Neural progenitor cell (in vitro differentiated cells): ENCODE measurements around the gene ERI2. TPM values are rescaled to one million over a fixed set of nuclear protein-coding genes. Genes with fewer than 3 reads are reported as not detected.
A peak's percentile ranks its signal among the peaks of the same experiment; 100 is the strongest.
"Not testable (repeated sequence)": the region's sequence is repeated elsewhere in the genome, so short reads cannot be mapped to it uniquely, and the experiment has no call there.

ENCODE experiments used
- DNase-seq: peaks from one replicate; pipeline ENCODE4 v3.0.0-alpha.2; 2016; ENCODE audit warnings: low spot score
- H2AFZ ChIP-seq: fragments of 200-600 bp; sonication (generic); replicated peaks from 2 replicates; pipeline ENCODE4 v1.6.1; 2016; ENCODE audit warnings: antibody characterized with exemption
- H3F3A ChIP-seq: fragments of 200-600 bp; sonication (generic); 2 replicates; pipeline ENCODE4 v1.6.1; 2016; ENCODE audit warnings: antibody characterized with exemption, low read depth
- H3K27ac ChIP-seq: fragments of 200-600 bp; sonication (generic); 2 replicates; pipeline ENCODE4 v1.5.1; 2016; ENCODE audit warnings: mild to moderate bottlenecking
- H3K27me3 ChIP-seq: fragments of 200-600 bp; sonication (generic); 2 replicates; pipeline ENCODE4 v1.6.1; 2016; ENCODE audit warnings: mild to moderate bottlenecking, moderate library complexity
- H3K36me3 ChIP-seq: fragments of 200-600 bp; sonication (generic); 2 replicates; pipeline ENCODE4 v1.5.1; 2016
- H3K4me1 ChIP-seq: fragments of 200-600 bp; sonication (generic); 2 replicates; pipeline ENCODE4 v1.6.1; 2016; ENCODE audit warnings: mixed run types
- H3K4me2 ChIP-seq: fragments of 200-600 bp; sonication (generic); 2 replicates; pipeline ENCODE4 v1.6.1; 2016
- H3K4me3 ChIP-seq: fragments of 200-600 bp; sonication (generic); 2 replicates; pipeline ENCODE4 v1.5.1; 2016
- H3K79me2 ChIP-seq: fragments of 200-600 bp; sonication (generic); 2 replicates; pipeline ENCODE4 v1.6.1; 2016; ENCODE audit warnings: low read depth
- H3K9ac ChIP-seq: fragments of 200-600 bp; sonication (generic); 2 replicates; pipeline ENCODE4 v1.6.1; 2016
- H3K9me3 ChIP-seq: fragments of 200-600 bp; sonication (generic); 2 replicates; pipeline ENCODE4 v1.5.1; 2016; ENCODE audit warnings: low read depth
- H4K20me1 ChIP-seq: fragments of 200-600 bp; sonication (generic); 2 replicates; pipeline ENCODE4 v1.6.1; 2016; ENCODE audit warnings: low read depth
- H3K27ac Mint-ChIP-seq: 3 replicates; pipeline ENCODE4 v1.8.0; 2021; ENCODE audit warnings: mixed read lengths
- H3K27me3 Mint-ChIP-seq: 2 replicates; pipeline ENCODE4 v1.8.0; 2022; ENCODE audit warnings: low read depth, mild to moderate bottlenecking, inconsistent platforms, moderate library complexity, mixed read lengths; ENCODE audit not compliant: insufficient read depth
- H3K36me3 Mint-ChIP-seq: 3 replicates; pipeline ENCODE4 v1.8.0; 2021; ENCODE audit warnings: mixed read lengths
- H3K4me1 Mint-ChIP-seq: 3 replicates; pipeline ENCODE4 v1.8.0; 2021; ENCODE audit warnings: mixed read lengths
- H3K4me3 Mint-ChIP-seq: 3 replicates; pipeline ENCODE4 v1.8.0; 2021; ENCODE audit warnings: mild to moderate bottlenecking, moderate library complexity, mixed read lengths
- H3K9me3 Mint-ChIP-seq: 3 replicates; pipeline ENCODE4 v1.8.0; 2020; ENCODE audit warnings: mixed read lengths
- CTCF ChIP-seq: fragments of 200-600 bp; sonication (generic); IDR thresholded peaks from 2 replicates; pipeline ENCODE4 v1.5.1; 2017; ENCODE audit warnings: antibody characterized with exemption, mild to moderate bottlenecking
- EZH2 ChIP-seq: fragments of 200-600 bp; sonication (generic); IDR thresholded peaks from 2 replicates; pipeline ENCODE4 v1.6.1; 2017; ENCODE audit warnings: antibody characterized with exemption, mild to moderate bottlenecking, moderate library complexity
- EZH2phosphoT487 ChIP-seq: fragments of 200-600 bp; sonication (generic); IDR thresholded peaks from 2 replicates; pipeline ENCODE4 v1.6.1; 2017; ENCODE audit warnings: antibody characterized with exemption
- total RNA-seq: library from RNA; depleted of rRNA; stranded (reverse); fragments of >200 nt; gene quantifications from 2 replicates; pipeline ENCODE4 v1.2.3, GENCODE V29; 2015; ENCODE audit warnings: low replicate concordance

The ERI2 gene
- total RNA-seq, 1 donor from 2014 or later = 56.4 TPM

GRCh38 chr16:20812510-20812909, 6.2 kb upstream of the ERI2 start:
- Histone ChIP-seq H3F3A (peaks cover 2% of the 10 kb centered on the region), H3K36me3 (peaks cover 7% of the 10 kb centered on the region), H3K4me3 (no peak overlapping the region), H3K9ac (no peak overlapping the region), H3K4me1 (peaks cover 3% of the 10 kb centered on the region), H3K27ac (no peak overlapping the region), H3K9me3 (no peaks in the 10 kb centered on the region), H4K20me1 (no peaks in the 10 kb centered on the region), H2AFZ (no peak overlapping the region), H3K79me2 (peaks cover 4% of the 10 kb centered on the region), H3K27me3 (no peaks in the 10 kb centered on the region), H3K4me2 (no peak overlapping the region)
- TF ChIP-seq CTCF (no peak), EZH2 (no peak), EZH2phosphoT487 (no peak)
- H3K27ac Mint-ChIP-seq = no peak overlapping the region
- no peaks in the 10 kb centered on the region for H3K27me3 Mint-ChIP-seq
- DNase-seq = no peak
- no peak overlapping the region for H3K4me3 Mint-ChIP-seq
- peaks cover 3% of the 10 kb centered on the region for H3K4me1 Mint-ChIP-seq
- H3K36me3 Mint-ChIP-seq = peaks cover 16% of the 10 kb centered on the region
- H3K9me3 Mint-ChIP-seq = no peaks in the 10 kb centered on the region

- DNase-seq = no peak
- H4K20me1 ChIP-seq = no peaks in the 10 kb centered on the region
- TF ChIP-seq EZH2phosphoT487 = no peak
- no peak for TF ChIP-seq EZH2
- TF ChIP-seq CTCF = no peak
- no peaks in the 10 kb centered on the region for H3K9me3 ChIP-seq
- peaks cover 3% of the 10 kb centered on the region for H3K4me1 Mint-ChIP-seq
- H3K4me3 ChIP-seq = no peak overlapping the region
- peaks cover 16% of the 10 kb centered on the region for H3K36me3 Mint-ChIP-seq
- H3K9ac ChIP-seq = no peak overlapping the region
- peaks cover 5% of the 10 kb centered on the region for H3K4me1 ChIP-seq
- peaks cover 7% of the 10 kb centered on the region for H3K36me3 ChIP-seq
- H3F3A ChIP-seq = peaks cover 8% of the 10 kb centered on the region
- no peaks in the 10 kb centered on the region for H3K27me3 ChIP-seq
- H3K9me3 Mint-ChIP-seq = no peaks in the 10 kb centered on the region
- no peak overlapping the region for H3K27ac Mint-ChIP-seq
- H3K4me3 Mint-ChIP-seq = no peak overlapping the region
- H3K27ac ChIP-seq = no peak overlapping the region
- H3K4me2 ChIP-seq = no peak overlapping the region
- peaks cover 7% of the 10 kb centered on the region for H3K79me2 ChIP-seq
- no peaks in the 10 kb centered on the region for H3K27me3 Mint-ChIP-seq
- no peak overlapping the region for H2AFZ ChIP-seq
These were observed 5.7 kb upstream of the ERI2 start for GRCh38 chr16:20811889-20812439.

- Mint-ChIP-seq H3K36me3 (peaks cover 6% of the 10 kb centered on the region), H3K9me3 (no peaks in the 10 kb centered on the region), H3K27me3 (no peaks in the 10 kb centered on the region), H3K4me3 (peak overlapping the region; percentile 98), H3K27ac (no peak overlapping the region), H3K4me1 (peaks cover 7% of the 10 kb centered on the region)
- Histone ChIP-seq H3K36me3 (no peaks in the 10 kb centered on the region), H3K4me3 (peak overlapping the region; percentile 78), H3K79me2 (peaks cover 18% of the 10 kb centered on the region), H3K27me3 (no peaks in the 10 kb centered on the region), H3F3A (peaks cover 14% of the 10 kb centered on the region), H3K27ac (no peak overlapping the region), H2AFZ (no peak overlapping the region), H3K4me1 (peaks cover 9% of the 10 kb centered on the region), H4K20me1 (no peaks in the 10 kb centered on the region), H3K9ac (no peak overlapping the region), H3K4me2 (peak overlapping the region; percentile 89), H3K9me3 (no peaks in the 10 kb centered on the region)
- TF ChIP-seq EZH2phosphoT487 = no peak
- no peak for DNase-seq
These were observed 1.6 kb upstream of the ERI2 start for GRCh38 chr16:20807862-20808261.

- not testable (repeated sequence) for H3K36me3 ChIP-seq, H3K27ac ChIP-seq, H3K9me3 ChIP-seq, H3K9me3 Mint-ChIP-seq, H3K27me3 Mint-ChIP-seq, H3K27me3 ChIP-seq, DNase-seq, H3K4me1 Mint-ChIP-seq, H3K4me1 ChIP-seq, H3K36me3 Mint-ChIP-seq, H4K20me1 ChIP-seq
- peaks cover 18% of the 10 kb centered on the region for H3K79me2 ChIP-seq
- peak overlapping the region; percentile 99 for H3K27ac Mint-ChIP-seq
- H3K4me2 ChIP-seq = peak overlapping the region; percentile 89
- H3F3A ChIP-seq = peaks cover 14% of the 10 kb centered on the region
- H3K9ac ChIP-seq = peak overlapping the region; percentile 40
- peak overlapping the region; percentile 98 for H2AFZ ChIP-seq
- peak overlapping the region; percentile 78 for H3K4me3 ChIP-seq
- peak overlapping the region; percentile 98 for H3K4me3 Mint-ChIP-seq
These were observed 546 bp downstream of the ERI2 start for GRCh38 chr16:20805684-20806167.
